Forelimb muscle (tissue), 1 donor: Measurements from ENCODE around the gene UTP4. TPM values are rescaled to one million over a fixed set of nuclear protein-coding genes. Genes with fewer than 3 reads are reported as not detected.

Source experiments
- DNase-seq: peaks from one replicate; pipeline ENCODE4 v3.0.0-alpha.2; 2013; ENCODE audit warnings: low read depth
- polyA plus RNA-seq: library from polyadenylated mRNA; unstranded; fragments of 120-200 nt; gene quantifications from one replicate; pipeline ENCODE4 v1.2.1, GENCODE V29; 2013; ENCODE audit not compliant: insufficient read length

Gene UTP4
- polyA plus RNA-seq, result 33.7 TPM

GRCh38 chr16:69132424-69133252 lies at the start of gene UTP4, which contains the start of gene CHTF8:
Gene UTP4, plus strand, starts transcription at chr16:69132649. Its CDS starts 811 bp downstream, at chr16:69133460.
Gene CHTF8, minus strand, starts transcription at chr16:69132588. Its CDS starts 11,130 bp downstream, at chr16:69121458.
- peak; percentile 46 for DNase-seq

GRCh38 chr16:69083306-69083941 lies 49.0 kb upstream of the UTP4 start:
- no peak for DNase-seq

GRCh38 chr16:69084289-69084688 lies 48.2 kb upstream of the UTP4 start:
- no peak for DNase-seq

GRCh38 chr16:69085032-69085695 lies 47.3 kb upstream of the UTP4 start:
- DNase-seq, result no peak

GRCh38 chr16:69087161-69087581 lies 45.3 kb upstream of the UTP4 start:
- DNase-seq, result no peak

GRCh38 chr16:69088684-69089083 lies 43.8 kb upstream of the UTP4 start:
- no peak for DNase-seq

- no peak for DNase-seq
Observed at GRCh38 chr16:69089091-69089910, 43.1 kb upstream of the UTP4 start.

- no peak for DNase-seq
Observed at GRCh38 chr16:69093974-69094373, 38.5 kb upstream of the UTP4 start.

GRCh38 chr16:69094501-69094900 lies 37.9 kb upstream of the UTP4 start:
- DNase-seq, result no peak

- DNase-seq, result no peak
Observed at GRCh38 chr16:69095193-69095592, 37.3 kb upstream of the UTP4 start.

- no peak for DNase-seq
Observed at GRCh38 chr16:69100071-69100691, 32.3 kb upstream of the UTP4 start.

GRCh38 chr16:69105501-69106361 lies 26.7 kb upstream of the UTP4 start, which contains the start of gene HAS3:
Gene HAS3, plus strand, starts transcription at chr16:69105653. Its CDS starts 3,743 bp downstream, at chr16:69109396.
- DNase-seq, result no peak

- no peak for DNase-seq
Observed at GRCh38 chr16:69106491-69107315, 25.7 kb upstream of the UTP4 start.

- no peak for DNase-seq
Observed at GRCh38 chr16:69107316-69107962, 25.0 kb upstream of the UTP4 start.

- no peak for DNase-seq
Observed at GRCh38 chr16:69108064-69108904, 24.2 kb upstream of the UTP4 start.

- no peak for DNase-seq
Observed at GRCh38 chr16:69108905-69109252, 23.6 kb upstream of the UTP4 start.

- no peak for DNase-seq
Observed at GRCh38 chr16:69109486-69110270, 22.8 kb upstream of the UTP4 start.
